Mesenchymal stem cell (in vitro differentiated cells and primary cell): Measurements from ENCODE around the gene KRTAP1-3.

Source experiments
- DNase-seq: peaks from one replicate; pipeline ENCODE4 v3.0.0-alpha.2; 2013
- H2AFZ ChIP-seq: one replicate; pipeline ENCODE4 v1.6.1; 2013; ENCODE audit warnings: low read depth, mild to moderate bottlenecking, control low read depth, inconsistent platforms, low read length, moderate library complexity
- H2AK5ac ChIP-seq: 2 replicates; pipeline ENCODE4 v1.6.1; 2013; ENCODE audit warnings: low read length, moderate library complexity, mild to moderate bottlenecking, inconsistent platforms; ENCODE audit not compliant: severe bottlenecking
- H2BK120ac ChIP-seq: one replicate; pipeline ENCODE4 v1.6.1; 2013; ENCODE audit warnings: low read depth, mild to moderate bottlenecking, inconsistent platforms, low read length, moderate library complexity
- H2BK12ac ChIP-seq, 2 experiments: one replicate each; pipeline ENCODE4 v1.6.1; 2013; ENCODE audit warnings: inconsistent platforms in 2 of 2, low read length in 2 of 2, mild to moderate bottlenecking in 2 of 2, moderate library complexity in 2 of 2, control low read depth in 1 of 2
- H2BK15ac ChIP-seq: one replicate; pipeline ENCODE4 v1.6.1; 2013; ENCODE audit warnings: mild to moderate bottlenecking, low read depth, inconsistent platforms; ENCODE audit not compliant: poor library complexity, severe bottlenecking
- H2BK5ac ChIP-seq: 2 replicates; pipeline ENCODE4 v1.6.1; 2013; ENCODE audit warnings: low read depth, mild to moderate bottlenecking, low read length, control low read depth, inconsistent platforms; ENCODE audit not compliant: poor library complexity, severe bottlenecking
- H3K14ac ChIP-seq, 2 experiments: one replicate each; pipeline ENCODE4 v1.6.1; 2013; ENCODE audit warnings: inconsistent platforms in 2 of 2, low read length in 2 of 2, control low read depth in 1 of 2, mild to moderate bottlenecking in 1 of 2, moderate library complexity in 1 of 2
- H3K18ac ChIP-seq, 2 experiments: one replicate each; pipeline ENCODE4 v1.6.1; 2013; ENCODE audit warnings: inconsistent platforms in 2 of 2, low read length in 2 of 2, control low read depth in 1 of 2, low read depth in 1 of 2, mild to moderate bottlenecking in 1 of 2
- H3K23ac ChIP-seq, 2 experiments: one replicate each; pipeline ENCODE4 v1.6.1; 2013; ENCODE audit warnings: inconsistent platforms in 2 of 2, low read length in 2 of 2, mild to moderate bottlenecking in 2 of 2, moderate library complexity in 2 of 2, control low read depth in 1 of 2
- H3K27ac ChIP-seq: 2 replicates; pipeline ENCODE4 v1.5.1; 2013; ENCODE audit warnings: mild to moderate bottlenecking, moderate library complexity, low read length, control low read depth, inconsistent platforms; ENCODE audit not compliant: poor library complexity, severe bottlenecking
- H3K27me3 ChIP-seq, 2 experiments: 2 replicates each; pipeline versions ENCODE4 v1.6.1 to v1.7.0; 2013; ENCODE audit warnings: low read length in 2 of 2, mild to moderate bottlenecking in 2 of 2, moderate library complexity in 2 of 2, control low read depth in 1 of 2, inconsistent platforms in 1 of 2; ENCODE audit not compliant: control insufficient read depth in 1 of 2, insufficient read depth in 1 of 2
- H3K36me3 ChIP-seq, 2 experiments: 2 replicates each; pipeline versions ENCODE4 v1.6.1 to v1.7.0; 2013; ENCODE audit warnings: low read length in 2 of 2, control low read depth in 1 of 2, inconsistent platforms in 1 of 2, low read depth in 1 of 2, mild to moderate bottlenecking in 1 of 2; ENCODE audit not compliant: insufficient read depth in 2 of 2, control insufficient read depth in 1 of 2
- H3K4ac ChIP-seq, 2 experiments: one replicate each; pipeline ENCODE4 v1.6.1; 2013; ENCODE audit warnings: inconsistent platforms in 2 of 2, low read length in 2 of 2, mild to moderate bottlenecking in 2 of 2, moderate library complexity in 2 of 2, control low read depth in 1 of 2, low read depth in 1 of 2
- H3K4me1 ChIP-seq: 2 replicates; pipeline ENCODE4 v1.6.1; 2013; ENCODE audit warnings: low read depth, low read length, control low read depth; ENCODE audit not compliant: control insufficient read depth, insufficient read depth
- H3K4me2 ChIP-seq: 2 replicates; pipeline ENCODE4 v1.6.1; 2013; ENCODE audit warnings: low read length, mild to moderate bottlenecking, inconsistent platforms; ENCODE audit not compliant: poor library complexity, severe bottlenecking
- H3K4me3 ChIP-seq, 2 experiments: 2 replicates each; pipeline versions ENCODE4 v1.5.1 to v1.7.0; 2013; ENCODE audit warnings: low read length in 2 of 2, mild to moderate bottlenecking in 2 of 2, control low read depth in 1 of 2, low read depth in 1 of 2; ENCODE audit not compliant: insufficient read depth in 1 of 2
- H3K79me1 ChIP-seq: replicated peaks from 2 replicates; pipeline ENCODE4 v1.6.1; 2013; ENCODE audit warnings: mild to moderate bottlenecking, control low read depth, low read length, inconsistent platforms; ENCODE audit not compliant: poor library complexity, severe bottlenecking
- H3K9ac ChIP-seq: 2 replicates; pipeline ENCODE4 v1.7.0; 2013; ENCODE audit warnings: mild to moderate bottlenecking, low read length, moderate library complexity
- H3K9me3 ChIP-seq: 2 replicates; pipeline ENCODE4 v1.7.0; 2013; ENCODE audit warnings: mild to moderate bottlenecking, low read length; ENCODE audit not compliant: control insufficient read depth
- H4K8ac ChIP-seq: one replicate; pipeline ENCODE4 v1.6.1; 2013; ENCODE audit warnings: inconsistent platforms, mild to moderate bottlenecking, low read length, moderate library complexity
- H4K91ac ChIP-seq: one replicate; pipeline ENCODE4 v1.6.1; 2013; ENCODE audit warnings: mild to moderate bottlenecking, low read length, inconsistent platforms
- WGBS: methylation state at CpG from one replicate; pipeline ENCODE4 v1.1.7; 2013; ENCODE audit warnings: mixed read lengths; 5-methylcytosine and 5-hydroxymethylcytosine counted together

The KRTAP1-3 gene

GRCh38 chr17:41076788-41077187 lies 42.1 kb upstream of the KRTAP1-3 start:
- H3K4me3 ChIP-seq = no peak overlapping the region

DNA sequence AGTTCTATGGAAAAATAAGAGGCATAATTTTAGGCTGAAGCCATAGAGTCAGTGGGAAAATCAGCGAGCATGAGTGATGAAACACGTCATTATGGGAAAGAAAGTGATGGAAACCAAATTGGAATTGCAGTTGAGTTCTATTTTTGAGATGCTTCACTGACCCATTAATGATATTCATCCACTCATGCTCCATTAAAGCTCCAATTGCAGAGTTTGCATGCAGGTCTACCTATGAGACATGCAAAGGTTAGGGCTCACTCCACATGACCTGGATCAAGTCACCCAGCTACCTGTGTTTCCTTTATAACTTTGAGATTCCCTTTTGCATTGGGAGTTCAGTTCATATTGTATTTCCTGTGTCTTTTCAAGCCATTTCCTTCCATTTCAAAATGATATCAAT lies 39.0 kb upstream of the KRTAP1-3 start:
- H3K23ac ChIP-seq = no peak overlapping the region
- H3K4ac ChIP-seq = no peak overlapping the region
- no peaks in the 10 kb centered on the region for H3K27me3 ChIP-seq
- no peak overlapping the region for H2BK15ac ChIP-seq
- no peak overlapping the region for H4K91ac ChIP-seq
- H3K36me3 ChIP-seq = no peaks in the 10 kb centered on the region
- peaks cover 3% of the 10 kb centered on the region for H3K4me1 ChIP-seq
- H3K14ac ChIP-seq = no peak overlapping the region
- no peak overlapping the region for H2AK5ac ChIP-seq
- H2BK120ac ChIP-seq = no peak overlapping the region
- H3K9me3 ChIP-seq = no peaks in the 10 kb centered on the region
- H3K4me2 ChIP-seq = no peak overlapping the region
- H3K27ac ChIP-seq = no peak overlapping the region
- no peak overlapping the region for H2BK12ac ChIP-seq
- H3K18ac ChIP-seq = no peak overlapping the region
- 86% methylated on average over 2 of the region's 2 CpGs for WGBS
- H2AFZ ChIP-seq = no peak overlapping the region
- no peaks in the 10 kb centered on the region for H3K79me1 ChIP-seq
- H3K9ac ChIP-seq = no peak overlapping the region
- H3K4me3 ChIP-seq = no peak overlapping the region
- H4K8ac ChIP-seq = no peak overlapping the region
- H2BK5ac ChIP-seq = no peak overlapping the region
- DNase-seq = no peak

More at GRCh38 chr17:41076788-41077187, 42.1 kb upstream of the KRTAP1-3 start:
- Histone ChIP-seq H2AFZ (no peak overlapping the region), H3K79me1 (no peaks in the 10 kb centered on the region), H3K23ac (no peak overlapping the region), H3K9ac (no peak overlapping the region), H4K91ac (no peak overlapping the region), H3K9me3 (no peaks in the 10 kb centered on the region), H3K14ac (no peak overlapping the region), H2BK120ac (no peak overlapping the region), H3K27ac (no peak overlapping the region), H2BK12ac (no peak overlapping the region), H4K8ac (no peak overlapping the region), H2BK15ac (no peak overlapping the region), H3K4ac (no peak overlapping the region), H3K4me2 (no peak overlapping the region), H3K27me3 (no peaks in the 10 kb centered on the region), H3K4me1 (peaks cover 3% of the 10 kb centered on the region), H3K36me3 (no peaks in the 10 kb centered on the region), H2BK5ac (no peak overlapping the region), H3K18ac (no peak overlapping the region), H2AK5ac (no peak overlapping the region)
- DNase-seq = no peak

DNA sequence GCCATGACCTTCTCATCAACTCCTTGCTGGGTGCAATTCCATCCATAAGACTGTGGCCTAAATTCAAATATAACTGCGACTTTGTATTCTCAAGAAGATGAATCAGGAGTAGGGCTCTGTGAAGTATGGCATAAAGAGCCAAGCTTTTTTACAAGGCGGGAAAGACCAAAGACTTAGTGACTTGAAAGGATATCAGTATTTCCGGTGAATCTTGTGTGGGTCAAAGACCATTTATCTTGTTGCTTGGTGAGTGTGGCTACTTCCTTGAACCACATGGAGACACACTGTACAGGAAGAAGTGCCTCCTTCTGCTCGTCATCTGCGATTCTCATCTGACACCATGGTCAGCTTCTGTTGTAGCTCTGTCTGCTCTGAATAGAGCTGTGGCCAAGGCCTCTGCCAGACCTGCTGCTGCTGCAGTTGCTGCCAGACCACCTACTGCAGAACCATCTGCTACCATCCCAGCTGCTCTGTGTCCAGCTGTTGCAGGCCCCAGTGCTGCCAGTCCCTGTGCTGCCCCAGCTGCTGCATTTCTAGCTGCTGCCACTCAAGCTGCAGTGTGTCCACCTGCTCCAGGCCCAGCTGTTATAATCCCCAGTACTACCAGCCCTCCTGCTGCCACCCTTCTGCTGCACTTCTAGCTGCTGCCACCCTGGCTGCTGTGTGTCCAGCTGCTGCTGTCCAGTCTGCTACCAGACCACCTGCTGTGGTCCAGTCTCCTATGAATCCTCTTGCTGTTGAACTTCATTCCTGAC lies 37.1 kb upstream of the KRTAP1-3 start:
- H3K4me1 ChIP-seq = peaks cover 3% of the 10 kb centered on the region
- H2BK12ac ChIP-seq = no peak overlapping the region
- H2AK5ac ChIP-seq = no peak overlapping the region
- no peak overlapping the region for H4K91ac ChIP-seq
- H2AFZ ChIP-seq = no peak overlapping the region
- no peak overlapping the region for H3K9ac ChIP-seq
- H3K36me3 ChIP-seq = no peaks in the 10 kb centered on the region
- no peak for DNase-seq
- H3K79me1 ChIP-seq = no peaks in the 10 kb centered on the region
- no peak overlapping the region for H3K4me3 ChIP-seq
- H4K8ac ChIP-seq = no peak overlapping the region
- no peak overlapping the region for H2BK120ac ChIP-seq
- H2BK15ac ChIP-seq = no peak overlapping the region
- no peaks in the 10 kb centered on the region for H3K27me3 ChIP-seq
- H2BK5ac ChIP-seq = no peak overlapping the region
- H3K9me3 ChIP-seq = no peaks in the 10 kb centered on the region
- H3K4ac ChIP-seq = no peak overlapping the region
- peak overlapping the region in 1 of 2 experiments; percentile 73 for H3K14ac ChIP-seq
- no peak overlapping the region for H3K18ac ChIP-seq
- H3K23ac ChIP-seq = no peak overlapping the region
- 99% methylated on average over 5 of the region's 5 CpGs for WGBS
- no peak overlapping the region for H3K27ac ChIP-seq
- no peak overlapping the region for H3K4me2 ChIP-seq

DNA sequence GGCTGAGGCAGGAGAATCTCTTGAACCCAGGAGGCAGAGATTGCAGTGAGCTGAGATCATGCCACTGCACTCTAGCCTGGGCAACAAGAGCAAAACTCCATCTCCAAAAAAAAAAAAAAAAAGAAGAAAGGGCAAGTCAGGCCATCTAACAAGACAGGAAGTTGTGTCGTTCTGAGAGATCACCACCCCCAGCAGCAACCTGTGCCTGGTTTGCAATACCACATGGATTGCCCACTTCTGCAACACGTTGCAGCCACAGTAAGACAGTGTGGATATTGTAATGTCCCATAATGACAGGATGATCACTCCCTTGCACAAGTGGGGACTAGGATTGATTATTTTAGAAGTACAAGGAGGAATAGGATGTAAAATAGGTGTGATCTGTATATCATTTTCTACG lies 34.4 kb upstream of the KRTAP1-3 start:
- DNase-seq = no peak
- 85% methylated on average over 2 of the region's 3 CpGs for WGBS
- H3K36me3 ChIP-seq = no peaks in the 10 kb centered on the region
- H3K9me3 ChIP-seq = no peaks in the 10 kb centered on the region
- no peak overlapping the region for H4K8ac ChIP-seq
- H2AFZ ChIP-seq = no peak overlapping the region
- H2BK12ac ChIP-seq = no peak overlapping the region
- H2BK120ac ChIP-seq = no peak overlapping the region
- no peaks in the 10 kb centered on the region for H3K79me1 ChIP-seq
- H2BK15ac ChIP-seq = no peak overlapping the region
- H3K4ac ChIP-seq = no peak overlapping the region
- no peak overlapping the region for H3K23ac ChIP-seq
- no peak overlapping the region for H4K91ac ChIP-seq
- no peak overlapping the region for H3K4me2 ChIP-seq
- no peak overlapping the region for H2AK5ac ChIP-seq
- H3K27ac ChIP-seq = no peak overlapping the region
- H3K4me1 ChIP-seq = peaks cover 5% of the 10 kb centered on the region
- H3K18ac ChIP-seq = no peak overlapping the region
- H3K9ac ChIP-seq = no peak overlapping the region
- H2BK5ac ChIP-seq = no peak overlapping the region
- no peaks in the 10 kb centered on the region for H3K27me3 ChIP-seq
- H3K14ac ChIP-seq = no peak overlapping the region
- H3K4me3 ChIP-seq = no peak overlapping the region
